ENCODE results near the gene GPHN.

Gene GPHN

GRCh38 chr14:66473223-66473622 is 34.7 kb upstream of the GPHN start:
- no peak overlapping the region for H3K4me3 ChIP-seq (replicated peaks; ENCODE audit: low read depth, low read length)
- TF ChIP-seq CTCF (IDR thresholded peaks at IDR 0.05; ENCODE audit: low read length, missing control alignments): no peak
- no peak for DNase-seq (ENCODE audit: low read depth)

GRCh38 chr14:66476964-66477363 is 31.0 kb upstream of the GPHN start:
- no peak overlapping the region for H3K4me3 ChIP-seq (replicated peaks; ENCODE audit: low read depth, low read length)
- DNase-seq (ENCODE audit: low read depth): peak; percentile 30

DNA sequence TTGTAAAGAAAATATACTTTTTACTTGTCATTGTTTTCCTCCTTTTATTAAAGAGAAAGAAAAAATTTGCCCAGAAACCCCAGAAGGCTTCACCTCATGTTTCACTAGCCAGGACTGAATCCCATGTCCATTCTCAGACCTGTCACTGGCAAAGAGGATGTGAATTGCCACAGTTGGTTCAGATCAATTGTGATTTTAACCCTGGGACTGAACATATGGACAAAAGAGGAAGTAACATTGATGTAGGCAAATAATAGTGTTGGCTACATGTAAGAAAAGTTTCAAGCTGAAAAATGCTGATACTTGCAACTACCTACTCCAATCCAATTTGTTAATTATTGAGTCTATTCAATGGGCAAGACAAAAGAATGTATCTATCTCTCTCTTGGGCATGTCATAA is 30.4 kb upstream of the GPHN start:
- no peak for DNase-seq (ENCODE audit: low read depth)
- no peak overlapping the region for H3K4me3 ChIP-seq (replicated peaks; ENCODE audit: low read depth, low read length)
- no peak for TF ChIP-seq CTCF (IDR thresholded peaks at IDR 0.05; ENCODE audit: low read length, missing control alignments)

More at GRCh38 chr14:66476964-66477363, 31.0 kb upstream of the GPHN start:
- no peak for TF ChIP-seq CTCF (IDR thresholded peaks at IDR 0.05; ENCODE audit: low read length, missing control alignments)

GRCh38 chr14:66482873-66483272 is 25.1 kb upstream of the GPHN start:
- no peak for TF ChIP-seq CTCF (IDR thresholded peaks at IDR 0.05; ENCODE audit: low read length, missing control alignments)
- no peak for DNase-seq (ENCODE audit: low read depth)
- H3K4me3 ChIP-seq (replicated peaks; ENCODE audit: low read depth, low read length): no peak overlapping the region

- peak; percentile 37 for DNase-seq (ENCODE audit: low read depth)
- no peak for TF ChIP-seq CTCF (IDR thresholded peaks at IDR 0.05; ENCODE audit: low read length, missing control alignments)
- H3K4me3 ChIP-seq (replicated peaks; ENCODE audit: low read depth, low read length): no peak overlapping the region
Observed at GRCh38 chr14:66483322-66483721, 24.6 kb upstream of the GPHN start.

- no peak for DNase-seq (ENCODE audit: low read depth)
- TF ChIP-seq CTCF (IDR thresholded peaks at IDR 0.05; ENCODE audit: low read length, missing control alignments): no peak
- no peak overlapping the region for H3K4me3 ChIP-seq (replicated peaks; ENCODE audit: low read depth, low read length)
Observed at GRCh38 chr14:66485029-66485428, 22.9 kb upstream of the GPHN start.

DNA sequence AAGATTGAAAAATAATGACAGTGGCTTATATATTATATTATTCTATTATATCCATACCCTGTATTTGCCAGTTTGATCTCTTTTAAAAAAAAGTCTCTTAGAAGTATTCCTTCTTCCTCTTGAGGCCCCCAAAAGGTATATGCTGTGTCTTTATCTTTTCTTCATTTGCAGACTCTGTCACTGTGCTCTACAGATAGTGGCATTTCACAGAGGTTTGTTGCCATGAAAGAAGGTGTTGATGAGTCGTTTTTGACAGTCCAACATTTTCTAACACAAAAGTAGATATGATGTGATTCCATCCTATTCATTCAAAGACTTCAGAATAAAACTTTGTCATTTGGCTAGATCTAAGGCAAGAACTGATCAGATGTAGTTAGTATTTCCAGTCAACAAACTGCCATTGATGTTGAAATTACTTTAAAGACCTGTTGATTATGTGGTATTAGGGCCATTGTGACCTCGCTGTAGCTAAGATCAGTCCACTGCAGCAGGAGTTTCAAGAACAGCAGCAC is 22.0 kb upstream of the GPHN start, which contains the start of gene CCDC196:
Gene CCDC196 (plus strand): TSS at position 462 of the 512 bp plus-strand sequence. CDS start 132 bp downstream, outside the sequence.
- no peak for TF ChIP-seq CTCF (IDR thresholded peaks at IDR 0.05; ENCODE audit: low read length, missing control alignments)
- DNase-seq (ENCODE audit: low read depth): no peak
- no peak within 1 kb of the TSS for H3K4me3 ChIP-seq (replicated peaks; ENCODE audit: low read depth, low read length)

All from fibroblast of pulmonary artery (primary cell).